GM21576 (cell line): ENCODE data around the gene FAM89A.
"Not testable (repeated sequence)": the region's sequence is repeated elsewhere in the genome, so short reads cannot be mapped to it uniquely, and the experiment has no call there.

ENCODE experiments used
- ATAC-seq: cut with Tn5 transposase; IDR thresholded peaks from one replicate; pipeline ENCODE4 v1.9.1; 2021; ENCODE audit warnings: mild to moderate bottlenecking, moderate library complexity; ENCODE audit not compliant: unreplicated experiment

FAM89A gene

GRCh38 chr1:231007535-231007934, 32.5 kb downstream of the FAM89A start:
- not testable (repeated sequence) for ATAC-seq

DNA sequence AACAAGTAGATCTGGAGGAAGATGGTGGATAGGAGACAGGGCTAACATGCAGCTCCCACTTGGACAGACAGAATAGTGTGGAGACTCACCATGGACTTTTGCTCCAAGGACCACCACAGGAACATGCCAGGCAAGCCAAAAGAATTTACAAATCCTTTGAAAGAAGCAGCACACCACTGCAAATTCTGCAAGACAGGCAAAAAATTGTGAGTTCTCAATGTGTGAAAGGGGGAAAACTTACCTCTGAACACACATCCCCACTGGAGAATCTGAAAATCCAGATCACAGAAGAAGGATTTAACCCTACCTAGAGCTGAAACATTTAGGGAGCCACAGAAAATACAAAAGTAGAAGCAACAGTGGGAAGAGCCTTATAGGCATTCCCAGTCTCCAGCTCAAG, 38.2 kb downstream of the FAM89A start:
- ATAC-seq, result no peak

- no peak for ATAC-seq
Measured at GRCh38 chr1:231000639-231001038, 39.4 kb downstream of the FAM89A start.

DNA sequence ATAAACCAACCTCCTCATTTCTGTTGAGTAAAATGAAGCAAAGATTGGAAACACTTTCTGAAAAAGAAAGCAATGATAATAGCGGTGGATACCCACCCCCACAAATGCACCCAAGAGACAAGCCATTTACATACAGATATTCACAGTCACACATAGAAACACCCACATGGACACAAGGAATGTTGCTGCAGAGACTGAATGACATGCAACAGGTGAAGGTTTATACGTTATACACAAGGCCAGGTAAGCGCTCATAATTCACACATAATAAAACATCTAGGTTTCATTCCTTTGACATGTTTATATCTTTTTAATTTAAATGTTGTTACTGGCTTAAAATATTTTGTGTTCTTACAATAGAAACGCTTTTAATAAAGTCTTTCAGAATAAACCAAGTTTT, 39.9 kb downstream of the FAM89A start:
- no peak for ATAC-seq

- ATAC-seq, result no peak
Measured at GRCh38 chr1:230994860-230995259, 45.2 kb downstream of the FAM89A start.

- no peak for ATAC-seq
Measured at GRCh38 chr1:230992100-230992774, 47.8 kb downstream of the FAM89A start.

GRCh38 chr1:230987448-230987847, 52.6 kb downstream of the FAM89A start:
- ATAC-seq, result no peak

- no peak for ATAC-seq
Measured at GRCh38 chr1:230986976-230987375, 53.1 kb downstream of the FAM89A start.

DNA sequence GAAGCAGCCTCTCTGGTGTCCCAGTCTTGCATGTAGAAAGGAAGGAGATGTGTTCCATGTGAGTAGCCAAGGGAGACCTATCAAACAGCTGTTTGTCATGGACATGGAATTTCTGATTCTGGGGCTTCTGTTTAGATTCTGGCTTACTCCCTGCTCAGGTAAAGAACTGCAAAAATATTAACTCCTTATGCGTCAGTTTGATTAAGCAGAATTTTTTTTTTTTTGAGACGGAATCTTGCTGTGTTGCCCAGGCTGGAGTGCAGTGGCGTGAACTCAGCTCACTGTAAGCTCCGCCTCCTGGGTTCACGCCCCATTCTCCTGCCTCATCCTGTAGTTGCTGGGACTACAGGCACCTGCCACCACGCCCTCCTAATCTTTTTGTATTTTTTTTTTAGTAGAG, 54.3 kb downstream of the FAM89A start:
- ATAC-seq, result no peak

GRCh38 chr1:230984622-230985515, 55.2 kb downstream of the FAM89A start:
- ATAC-seq, result not testable (repeated sequence)

GRCh38 chr1:230983811-230984210, 56.2 kb downstream of the FAM89A start:
- no peak for ATAC-seq

DNA sequence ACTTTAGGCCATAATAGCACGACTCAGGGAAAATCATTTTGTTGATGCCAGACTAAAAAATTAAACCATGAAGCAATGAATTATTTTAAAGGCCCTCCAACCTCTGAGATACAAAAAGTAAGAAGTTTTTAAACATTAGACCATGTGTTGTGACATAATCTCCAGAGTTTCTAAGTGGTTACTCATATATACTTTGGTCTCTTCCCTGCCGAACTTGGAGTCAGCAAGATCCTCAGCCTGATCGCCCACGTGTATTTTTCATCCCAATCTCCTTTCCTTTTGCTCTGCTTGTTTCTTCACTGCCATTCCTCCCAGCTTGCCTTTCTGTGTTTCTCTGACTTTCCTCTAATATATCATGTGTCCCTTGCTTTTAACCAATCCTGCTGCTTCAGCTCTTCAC, 57.4 kb downstream of the FAM89A start:
- ATAC-seq, result no peak

- no peak for ATAC-seq
Measured at GRCh38 chr1:230979952-230980351, 60.1 kb downstream of the FAM89A start.

GRCh38 chr1:230979389-230979716, 60.7 kb downstream of the FAM89A start:
- ATAC-seq, result no peak

GRCh38 chr1:230978491-230979388, 61.3 kb downstream of the FAM89A start, which contains the start of the genes ARV1 and TTC13:
TSS of gene ARV1 (plus strand) at chr1:230979094. CDS start at chr1:230979106, 12 bp downstream.
TSS of gene TTC13 (minus strand) at chr1:230978861. CDS start at chr1:230978830, 31 bp downstream.
- ATAC-seq, result peak; percentile 92

- peak; percentile 5 for ATAC-seq
Measured at GRCh38 chr1:230977761-230978490, 62.1 kb downstream of the FAM89A start.

- ATAC-seq, result no peak
Measured at GRCh38 chr1:230976825-230977747, 63.0 kb downstream of the FAM89A start.

GRCh38 chr1:230976360-230976759, 63.7 kb downstream of the FAM89A start:
- ATAC-seq, result no peak

DNA sequence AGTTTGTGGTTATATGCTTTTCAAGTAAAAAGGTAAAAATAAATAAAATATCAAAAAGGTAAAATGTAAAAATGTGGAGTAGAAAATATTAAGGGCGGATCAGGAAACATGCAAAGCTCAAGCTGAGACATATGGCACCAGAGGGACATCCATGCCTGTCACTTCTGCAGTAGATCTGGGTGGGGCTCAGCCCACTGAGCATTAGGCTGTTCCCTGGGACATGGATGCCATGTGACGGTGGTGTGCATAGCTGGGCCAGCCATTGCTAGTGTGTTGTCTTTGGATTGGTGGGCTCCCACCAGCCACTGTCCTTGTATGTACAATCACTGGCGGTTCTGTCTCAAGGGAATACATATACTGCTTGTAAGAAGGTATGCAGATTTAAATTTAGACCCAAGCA, 64.4 kb downstream of the FAM89A start:
- ATAC-seq, result no peak
